ENCODE data around the gene PTPRG. TPM values are rescaled to one million over a fixed set of nuclear protein-coding genes. Genes with fewer than 3 reads are reported as not detected.

Gene PTPRG
- total and polyA plus RNA-seq, 2 experiments from 2014 or later, result 24.4 to 131 TPM

DNA sequence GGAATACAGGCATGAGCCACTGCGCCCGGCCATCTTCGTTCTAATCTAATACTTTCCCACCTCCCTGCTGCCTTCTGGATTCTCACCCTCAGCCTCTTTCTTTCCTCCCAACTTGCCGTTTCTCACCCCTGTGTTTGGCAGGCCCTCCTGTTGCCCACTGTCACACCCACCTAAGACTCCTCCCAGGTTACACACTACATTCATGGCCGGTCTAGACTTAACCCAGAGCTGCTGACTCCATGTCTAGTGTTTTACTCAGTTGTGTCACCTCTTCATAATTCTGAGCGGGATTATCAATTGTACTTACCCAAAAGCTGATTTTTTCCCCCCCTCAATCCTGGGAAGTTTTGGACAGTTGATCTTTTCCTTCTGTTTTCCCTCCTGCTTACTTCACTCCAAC lies 588.2 kb downstream of the PTPRG start (continued):
- TF ChIP-seq REST (IDR thresholded peaks at IDR 0.05; ENCODE audit: unreplicated experiment) (no peak), EZH2phosphoT487 (IDR thresholded peaks at IDR 0.05; ENCODE audit: unreplicated experiment) (no peak), STAT1 (IDR thresholded peaks at IDR 0.05; ENCODE audit: unreplicated experiment) (no peak), ZNF114 (CRISPR knock-in tag; IDR thresholded peaks at IDR 0.05) (no peak), CTCF (conservative IDR thresholded peaks at IDR 0.05; ENCODE audit: low read depth in 2 of 2) (no peak), JUNB (IDR thresholded peaks at IDR 0.05; ENCODE audit: unreplicated experiment) (no peak)

GRCh38 chr3:62149962-62150361 lies 588.6 kb downstream of the PTPRG start:
- no peaks in the 10 kb centered on the region; the same call in 1 of the 2 replicates for H3K4me1 ChIP-seq (ENCODE audit: insufficient read depth)
- H3K27ac ChIP-seq (ENCODE audit: low read depth), result no peak overlapping the region
- H3K4me1 Mint-ChIP-seq, result peaks cover 9% of the 10 kb centered on the region
- no peaks in the 10 kb centered on the region for H3K9me2 ChIP-seq (ENCODE audit: insufficient read depth)
- H3F3A ChIP-seq (replicated peaks; ENCODE audit: low read depth), result no peaks in the 10 kb centered on the region
- no peak overlapping the region for H3K4me2 ChIP-seq
- no peak overlapping the region for H2AFZ ChIP-seq
- no peak overlapping the region for H3K4me3 Mint-ChIP-seq
- H4K20me1 ChIP-seq (replicated peaks; ENCODE audit: insufficient read depth), result 0 out of 2 replicates have a peak, but pooled peaks cover 4% of the 10 kb centered on the region
- no peaks in the 10 kb centered on the region for H3K36me3 ChIP-seq (ENCODE audit: insufficient read depth)
- H3K9me3 Mint-ChIP-seq, result no peaks in the 10 kb centered on the region
- H3K27me3 ChIP-seq (ENCODE audit: insufficient read depth), result no peaks in the 10 kb centered on the region
- H3K27me3 Mint-ChIP-seq (ENCODE audit: insufficient read depth, low read depth, poor library complexity), result peaks cover 8% of the 10 kb centered on the region
- H3K36me3 Mint-ChIP-seq (ENCODE audit: low read depth), result peaks cover 13% of the 10 kb centered on the region; the same call in 2 of the 3 replicates
- no peaks in the 10 kb centered on the region for H3K79me2 ChIP-seq (replicated peaks; ENCODE audit: insufficient read depth)
- no peak overlapping the region for H3K27ac Mint-ChIP-seq
- ATAC-seq, result no peak
- no peak overlapping the region for H3K4me3 ChIP-seq
- DNase-seq (ENCODE audit: low spot score), result no peak
- TF ChIP-seq CTCF (conservative IDR thresholded peaks at IDR 0.05; ENCODE audit: low read depth in 2 of 2) (no peak), JUNB (IDR thresholded peaks at IDR 0.05; ENCODE audit: unreplicated experiment) (no peak), ZNF114 (CRISPR knock-in tag; IDR thresholded peaks at IDR 0.05) (no peak), EZH2 (IDR thresholded peaks at IDR 0.05; ENCODE audit: low read depth, unreplicated experiment) (no peak), REST (IDR thresholded peaks at IDR 0.05; ENCODE audit: unreplicated experiment) (no peak), NANOG (IDR thresholded peaks at IDR 0.05; ENCODE audit: borderline replicate concordance) (no peak)
- TF ChIP-seq, protein P1, sequence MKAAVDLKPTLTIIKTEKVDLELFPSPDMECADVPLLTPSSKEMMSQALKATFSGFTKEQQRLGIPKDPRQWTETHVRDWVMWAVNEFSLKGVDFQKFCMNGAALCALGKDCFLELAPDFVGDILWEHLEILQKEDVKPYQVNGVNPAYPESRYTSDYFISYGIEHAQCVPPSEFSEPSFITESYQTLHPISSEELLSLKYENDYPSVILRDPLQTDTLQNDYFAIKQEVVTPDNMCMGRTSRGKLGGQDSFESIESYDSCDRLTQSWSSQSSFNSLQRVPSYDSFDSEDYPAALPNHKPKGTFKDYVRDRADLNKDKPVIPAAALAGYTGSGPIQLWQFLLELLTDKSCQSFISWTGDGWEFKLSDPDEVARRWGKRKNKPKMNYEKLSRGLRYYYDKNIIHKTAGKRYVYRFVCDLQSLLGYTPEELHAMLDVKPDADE (IDR thresholded peaks at IDR 0.05), result no peak

Data from GM23338 (cell line).